ENCODE results near the gene CACNA2D2. TPM values are rescaled to one million over a fixed set of nuclear protein-coding genes. Genes with fewer than 3 reads are reported as not detected.
A peak's percentile ranks its signal among the peaks of the same experiment; 100 is the strongest.

CACNA2D2 gene
- total and polyA plus RNA-seq, 2 of the 8 experiments (the other 6 are each of a cell fraction or from before 2014, with no cell fraction given) = 14.1 to 25.0 TPM

DNA sequence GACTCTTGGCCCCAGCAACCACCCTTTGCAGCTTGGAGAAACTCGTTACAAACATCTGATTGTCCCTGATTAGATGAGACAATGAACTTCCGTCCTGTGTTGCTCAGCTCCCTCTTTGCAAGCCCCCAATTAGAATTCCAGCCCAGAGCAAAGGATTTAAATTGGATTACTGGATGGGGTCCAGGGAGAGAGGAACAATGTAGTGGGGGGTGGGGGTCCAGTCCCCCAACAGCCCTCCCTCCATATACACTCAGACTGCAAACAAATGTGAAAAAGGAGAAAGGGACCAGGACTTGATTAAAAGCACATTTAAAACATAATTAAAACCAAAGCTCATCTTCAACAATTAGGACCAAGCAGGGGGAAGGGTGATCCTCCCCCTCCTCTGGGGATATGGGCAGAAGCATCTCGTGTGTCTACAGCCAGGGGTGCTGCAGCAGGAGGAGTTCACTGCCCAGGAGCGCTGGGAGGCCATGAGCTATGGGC lies 72.4 kb downstream of the CACNA2D2 start:
- H4K91ac ChIP-seq (replicated peaks; ENCODE audit: insufficient read length, low read length) = no peak overlapping the region
- no peak overlapping the region for H3K18ac ChIP-seq (ENCODE audit: extremely low read depth, low read length)
- H3K4me3 ChIP-seq (ENCODE audit: extremely low read depth in 1 of 4, insufficient read depth in 2 of 4, low read depth in 3 of 4, low read length in 4 of 4) = no peak overlapping the region
- no peak overlapping the region for H3K4me2 ChIP-seq (ENCODE audit: insufficient read depth in 1 of 2, low read depth in 2 of 2, low read length in 2 of 2)
- H3K36me3 ChIP-seq (ENCODE audit: control insufficient read depth in 2 of 4, insufficient read depth in 4 of 4, low read length in 3 of 4) = no peaks in the 10 kb centered on the region
- H3K27ac ChIP-seq (ENCODE audit: low read depth, low read length) = no peak overlapping the region
- H3K27me3 ChIP-seq (replicated peaks in 1 of 4; ENCODE audit: control insufficient read depth in 3 of 4, extremely low read depth in 1 of 4, insufficient read depth in 3 of 4, low read length in 3 of 4) = no peaks in the 10 kb centered on the region
- ChIA-PET CTCF (ENCODE audit: partially characterized antibody) (interaction anchor here (0.6 to 23.2 kb wide), 8 partner anchors 10 to 115 kb away, joined by 3 to 473 read pairs (median 4); no protein-coding TSS in a partner anchor), POLR2A (ENCODE audit: partially characterized antibody) (no interaction called here)
- no peak overlapping the region for H3K9ac ChIP-seq (replicated peaks in 1 of 4; ENCODE audit: extremely low read depth in 1 of 4, low read depth in 3 of 4, low read length in 3 of 4)
- H2BK120ac ChIP-seq (replicated peaks; ENCODE audit: low read depth, low read length) = no peak overlapping the region
- H4K20me1 ChIP-seq (replicated peaks in 1 of 2; ENCODE audit: control insufficient read depth in 1 of 2, insufficient read depth in 2 of 2, low read length in 2 of 2) = peaks cover 4% of the 10 kb centered on the region in 2 experiments
- H2BK5ac ChIP-seq (ENCODE audit: low read depth, low read length) = no peak overlapping the region
- H3K79me1 ChIP-seq (ENCODE audit: low read depth, low read length) = no peaks in the 10 kb centered on the region
- no peaks in the 10 kb centered on the region for H3K79me2 ChIP-seq (ENCODE audit: control insufficient read depth in 1 of 2, insufficient read depth in 2 of 2, low read length in 2 of 2)
- no peak overlapping the region for H3K23ac ChIP-seq (ENCODE audit: insufficient read length)
- H3K56ac ChIP-seq (replicated peaks; ENCODE audit: insufficient read length, low read depth, low read length) = no peak overlapping the region
- no peak overlapping the region for H2BK20ac ChIP-seq (ENCODE audit: low read length)
- H2AK5ac ChIP-seq (ENCODE audit: low read depth, low read length) = no peak overlapping the region; the same call in 1 of the 2 replicates
- no peaks in the 10 kb centered on the region for H3K23me2 ChIP-seq (ENCODE audit: low read depth, low read length)
- H2BK12ac ChIP-seq (ENCODE audit: low read depth, low read length) = no peak overlapping the region
- H4K8ac ChIP-seq (ENCODE audit: extremely low read depth, insufficient read depth, low read length) = peak overlapping the region; percentile 9; the same call in 1 of the 2 replicates
- H3K4me1 ChIP-seq (replicated peaks in 1 of 4; ENCODE audit: control insufficient read depth in 3 of 4, insufficient read depth in 4 of 4, low read length in 3 of 4) = no peaks in the 10 kb centered on the region
- no peak overlapping the region for H2BK15ac ChIP-seq (ENCODE audit: low read length)
- H3K14ac ChIP-seq (ENCODE audit: insufficient read length) = no peak overlapping the region
- no peak overlapping the region for H3K4ac ChIP-seq (replicated peaks; ENCODE audit: insufficient read length, low read depth, low read length)
- no peak overlapping the region for H2AFZ ChIP-seq (ENCODE audit: low read length)
- FAIRE-seq = no peak
- DNase-seq (ENCODE audit: low read depth in 1 of 2, low spot score in 2 of 2) = no peak
- no peak overlapping the region for H4K5ac ChIP-seq (ENCODE audit: insufficient read length, low read depth, low read length)
- no peaks in the 10 kb centered on the region for H3K9me3 ChIP-seq (ENCODE audit: insufficient read depth in 2 of 2, low read depth in 1 of 2, low read length in 1 of 2)
- WGBS, 2 experiments (ENCODE audit: extremely low coverage in 1 of 2, insufficient coverage in 1 of 2, insufficient read length in 1 of 2, insufficient replicate concordance in 2 of 2, low coverage in 1 of 2, low lambda C conversion rate in 2 of 2, missing lambda C conversion rate in 1 of 2) = 81% methylated on average over 4 of the region's 4 CpGs; no CpG with 5 or more reads in 1 of the 2 experiments
- no peak for TF ChIP-seq EP300 (IDR thresholded peaks at IDR 0.05; ENCODE audit: borderline replicate concordance in 1 of 2, low read depth in 2 of 2, low read length in 2 of 2)
- no peak for TF ChIP-seq POLR2A (IDR thresholded peaks at IDR 0.05; ENCODE audit: control extremely low read depth in 1 of 2, low read depth in 2 of 2, low read length in 2 of 2)
- TF ChIP-seq KDM1A (IDR thresholded peaks at IDR 0.05; ENCODE audit: borderline replicate concordance, low read length) = no peak
- no peak for TF ChIP-seq BRCA1 (IDR thresholded peaks at IDR 0.05; ENCODE audit: low read depth, low read length)
- no peak for TF ChIP-seq RFX5 (IDR thresholded peaks at IDR 0.05; ENCODE audit: borderline replicate concordance, low read depth, low read length)
- no peak for TF ChIP-seq CTBP2 (IDR thresholded peaks at IDR 0.05; ENCODE audit: borderline replicate concordance, insufficient read depth, insufficient read length, low read length)
- TF ChIP-seq SP1 (IDR thresholded peaks at IDR 0.05; ENCODE audit: low read depth, low read length) = no peak
- no peak for TF ChIP-seq ATF3 (IDR thresholded peaks at IDR 0.05; ENCODE audit: insufficient read depth, low read depth, low read length)
- TF ChIP-seq HDAC6 (IDR thresholded peaks at IDR 0.05; ENCODE audit: low read depth, low read length) = no peak
- TF ChIP-seq GABPA (IDR thresholded peaks at IDR 0.05; ENCODE audit: borderline replicate concordance, insufficient read depth, low read length) = no peak
- no peak for TF ChIP-seq SRF (IDR thresholded peaks at IDR 0.05; ENCODE audit: low read depth, low read length)
- no peak for TF ChIP-seq FOSL1 (IDR thresholded peaks at IDR 0.05; ENCODE audit: insufficient read depth, low read depth, low read length)
- no peak for TF ChIP-seq RXRA (IDR thresholded peaks at IDR 0.05; ENCODE audit: insufficient read depth, low read depth, low read length)
- TF ChIP-seq SP2 (IDR thresholded peaks at IDR 0.05; ENCODE audit: low read length) = no peak

All from H1 (cell line).